Activated CD4-positive, CD25-positive, alpha-beta regulatory T cell (primary cell): Measurements from ENCODE around the gene MEMO1.
"Not testable (repeated sequence)": the region's sequence is repeated elsewhere in the genome, so short reads cannot be mapped to it uniquely, and the experiment has no call there.

Experiments
- DNase-seq, 4 experiments: peaks; one replicate each; lab custom pipeline; 2025; lab: John Stamatoyannopoulos, UW

MEMO1 gene

DNA sequence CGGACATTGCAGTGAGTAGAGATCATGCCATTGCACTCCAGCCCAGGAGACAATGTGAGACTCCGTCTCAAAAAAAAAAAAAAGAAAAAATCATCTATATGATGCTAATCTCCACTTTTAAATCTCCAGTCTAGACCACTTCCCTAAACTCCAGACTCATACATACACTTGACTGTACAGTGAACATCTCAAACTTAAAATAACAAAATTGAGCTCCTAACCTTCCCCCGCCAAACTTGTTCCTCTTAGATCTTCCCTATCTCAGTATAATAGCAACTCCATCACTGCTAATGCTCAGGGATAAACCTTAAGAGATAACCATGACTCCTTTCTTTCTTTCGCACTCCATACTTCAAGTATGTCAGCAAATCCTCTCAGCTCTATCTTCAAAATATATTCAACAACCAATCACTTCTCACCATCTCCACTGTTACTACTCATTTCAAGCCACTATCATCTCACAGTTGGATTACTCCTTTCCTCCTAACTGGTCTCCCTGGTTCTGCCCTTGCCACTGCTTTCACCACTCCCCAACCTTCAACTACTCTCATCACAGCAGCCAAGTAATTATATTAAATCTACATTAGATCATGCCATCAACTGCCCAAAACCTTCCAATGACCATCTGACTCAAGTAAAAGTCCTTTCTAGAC lies 12.0 kb downstream of the MEMO1 start:
- no peak for DNase-seq

DNA sequence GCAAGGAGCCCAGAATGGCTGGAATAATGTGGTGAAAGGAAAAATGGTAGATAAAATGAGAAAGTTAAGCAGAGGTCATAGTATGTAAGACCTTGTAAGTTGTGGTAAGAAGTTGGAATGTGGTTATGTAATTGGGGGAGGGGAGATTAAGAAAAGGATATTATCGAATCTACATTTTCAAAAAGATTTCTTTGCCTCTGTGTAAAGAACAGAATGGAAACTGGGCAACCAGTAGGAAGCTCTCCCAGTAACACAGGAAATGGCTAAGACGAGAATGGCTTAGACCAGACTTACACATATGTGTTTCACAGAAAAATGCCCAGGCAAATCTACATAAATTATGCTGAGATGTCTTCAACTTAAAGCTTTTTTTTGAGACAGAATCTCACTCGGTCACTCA lies 13.2 kb downstream of the MEMO1 start:
- DNase-seq = no peak

DNA sequence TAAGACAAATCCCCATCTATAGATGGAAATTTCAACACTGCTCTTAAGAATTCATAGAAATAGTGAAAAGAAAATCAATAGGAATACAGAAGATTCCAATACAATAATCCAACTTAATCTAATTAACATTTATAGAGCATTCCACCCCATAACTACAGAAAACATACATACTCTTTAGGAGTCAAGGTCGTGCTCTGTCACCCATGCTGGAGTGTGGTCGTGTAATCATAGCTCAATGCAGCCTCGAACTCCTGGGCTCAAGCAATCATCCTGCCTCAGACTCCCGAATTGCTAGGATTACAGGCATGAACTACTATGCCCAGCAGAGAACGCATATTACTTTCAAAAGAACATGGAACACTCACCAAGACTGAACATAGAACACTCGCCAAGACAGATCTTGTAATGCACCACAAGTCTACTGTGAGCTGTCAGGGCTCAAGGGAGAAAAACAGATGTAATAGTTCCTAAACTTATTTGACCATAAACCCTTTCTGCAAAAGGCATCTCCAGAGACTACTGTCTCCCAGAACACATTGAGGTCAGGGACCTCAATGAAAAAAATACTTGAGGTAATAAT lies 14.1 kb downstream of the MEMO1 start:
- DNase-seq = no peak

DNA sequence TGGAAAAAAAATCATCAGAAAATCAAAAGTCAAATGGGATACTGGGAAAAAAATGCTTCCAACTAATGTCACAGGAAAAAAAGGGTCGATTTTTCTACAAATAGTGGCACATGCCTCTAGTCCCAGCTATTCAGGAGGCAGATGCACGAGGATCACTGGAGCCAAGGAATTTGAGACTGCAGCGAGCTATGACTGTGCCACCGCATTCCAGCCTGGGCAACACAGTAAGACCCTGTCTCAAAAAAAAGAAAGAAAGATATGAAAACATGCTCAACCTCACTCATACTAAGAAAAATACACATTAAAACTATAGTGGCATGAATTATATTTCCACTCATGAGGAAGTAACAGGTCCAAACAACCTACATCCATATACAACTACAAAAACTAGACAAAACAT lies 17.9 kb downstream of the MEMO1 start:
- no peak for DNase-seq

DNA sequence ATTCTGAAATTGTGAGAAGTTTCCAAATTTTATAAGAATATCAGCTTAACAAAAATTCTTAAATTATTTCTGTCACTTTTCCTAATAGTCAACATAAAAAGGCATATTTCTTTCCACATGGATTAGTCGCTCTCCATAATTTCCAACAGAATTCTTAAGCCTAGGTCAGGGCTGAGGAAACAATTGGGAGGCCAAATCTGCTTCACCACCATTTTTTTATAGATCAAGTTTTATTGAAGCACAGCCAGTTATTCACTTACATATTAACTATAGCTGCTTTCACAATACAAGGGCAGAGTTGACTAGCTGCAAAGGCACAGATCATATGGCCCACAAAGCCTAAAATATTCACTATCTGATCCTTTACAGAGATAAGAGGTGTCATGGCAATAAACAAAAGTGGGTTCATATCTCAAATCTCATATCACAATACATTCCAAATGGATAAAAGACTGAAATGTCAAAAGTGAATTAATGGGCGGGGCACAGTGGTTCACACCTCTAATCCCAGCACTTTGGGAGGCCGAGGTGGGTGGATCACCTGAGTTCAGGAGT lies 18.7 kb downstream of the MEMO1 start:
- no peak for DNase-seq

DNA sequence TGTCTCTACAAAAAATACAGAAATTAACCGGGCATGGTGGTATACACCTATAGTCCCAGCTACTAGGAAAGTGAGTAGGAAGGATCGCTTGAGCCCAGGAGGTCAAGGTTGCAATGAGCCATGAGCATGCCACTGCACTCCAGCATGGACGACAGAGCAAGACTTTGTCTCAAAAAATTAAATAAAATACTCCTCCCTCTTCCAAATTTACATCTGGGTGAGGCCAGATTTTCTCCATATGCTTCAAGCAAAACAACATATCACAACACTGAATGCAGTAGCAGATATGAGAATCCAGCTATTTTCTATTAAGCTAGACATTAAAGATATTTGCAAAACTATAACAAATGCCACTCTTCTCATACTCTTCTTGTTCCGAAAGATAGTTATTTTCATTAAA lies 20.9 kb downstream of the MEMO1 start:
- no peak for DNase-seq

DNA sequence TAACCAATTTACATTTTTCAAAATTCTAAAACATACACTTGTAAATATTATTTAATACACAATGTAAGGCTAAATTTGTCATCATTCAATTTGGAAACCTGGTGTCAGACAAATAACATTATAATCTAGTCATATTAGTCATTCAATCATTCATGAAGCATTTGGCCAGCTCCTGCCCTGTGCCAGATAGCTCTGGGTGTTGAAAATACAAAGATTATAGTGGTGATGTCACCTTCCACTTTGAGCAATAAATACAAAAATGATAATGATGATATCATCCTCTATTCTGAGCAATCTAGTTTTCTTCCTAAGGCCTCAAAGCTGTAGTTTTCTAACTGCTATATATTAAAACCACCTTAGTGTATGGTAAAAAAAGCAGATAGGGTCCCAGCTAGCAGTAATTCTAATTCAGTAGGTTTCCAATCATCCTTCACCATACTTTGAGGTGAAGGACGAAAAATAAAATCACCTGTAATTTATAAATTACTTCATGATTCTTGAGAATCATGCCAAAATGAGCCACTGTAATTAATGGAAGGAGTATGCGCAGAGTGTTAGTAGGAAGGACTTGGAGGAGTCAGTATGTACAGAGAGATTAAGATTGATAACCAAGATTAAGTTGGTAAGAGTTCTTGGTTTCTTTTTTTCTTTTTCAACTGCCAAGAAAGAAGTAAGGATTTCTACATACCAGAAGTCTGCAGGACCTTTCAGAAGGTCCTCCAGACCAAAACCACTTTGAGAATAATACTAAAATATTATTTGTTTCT lies 23.2 kb downstream of the MEMO1 start:
- no peak for DNase-seq

DNA sequence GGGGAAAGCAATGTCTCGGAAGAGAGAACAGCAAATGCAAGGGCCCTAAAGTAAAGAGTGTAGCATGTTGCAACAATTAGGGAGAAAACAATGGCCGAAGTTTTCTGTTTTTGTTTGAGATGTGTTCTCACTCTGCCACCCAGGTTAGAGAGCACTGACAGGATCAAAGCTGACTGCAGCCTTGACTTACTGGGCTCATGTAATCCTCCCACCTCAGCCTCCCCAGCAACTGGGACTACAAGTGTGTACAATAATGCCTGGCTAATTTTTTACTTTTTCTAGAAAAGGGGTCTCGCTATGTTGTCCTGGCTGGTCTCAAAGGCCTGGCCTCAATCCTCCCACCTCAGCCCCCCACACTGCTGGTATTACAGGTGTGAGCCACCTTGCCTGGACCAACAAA lies 23.9 kb downstream of the MEMO1 start:
- DNase-seq = no peak

DNA sequence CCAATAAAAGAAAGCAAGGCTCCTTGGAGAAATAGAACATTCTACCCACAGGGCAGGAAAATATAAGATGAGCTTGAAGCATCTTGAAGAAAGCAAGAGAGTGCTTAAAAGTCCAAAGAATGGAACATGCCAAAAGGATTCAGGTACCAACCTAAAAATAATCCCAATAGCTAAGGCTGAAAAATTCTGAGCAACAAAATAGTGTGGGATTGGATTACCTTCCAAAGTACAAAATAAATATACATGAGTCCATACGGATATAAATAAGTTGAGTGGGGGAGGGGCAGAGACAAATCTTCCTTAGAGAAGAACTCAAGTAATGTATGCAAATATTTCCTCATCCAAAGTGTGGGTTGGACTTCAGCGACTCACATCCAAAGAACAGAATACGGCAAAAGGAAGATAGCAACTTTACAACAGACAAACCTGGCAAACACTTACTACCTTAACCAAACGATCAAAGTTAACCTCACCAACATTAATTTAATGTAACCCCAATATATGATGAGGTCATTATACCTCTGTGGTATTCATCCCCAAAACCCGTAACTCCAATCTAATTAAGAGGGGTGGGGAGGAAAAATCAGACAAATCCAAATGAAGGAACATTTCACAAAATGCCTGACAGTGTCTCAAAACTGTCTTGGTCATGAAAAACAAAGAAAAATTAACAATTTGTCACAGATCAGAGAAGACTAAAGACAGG lies 26.9 kb downstream of the MEMO1 start:
- no peak for DNase-seq

DNA sequence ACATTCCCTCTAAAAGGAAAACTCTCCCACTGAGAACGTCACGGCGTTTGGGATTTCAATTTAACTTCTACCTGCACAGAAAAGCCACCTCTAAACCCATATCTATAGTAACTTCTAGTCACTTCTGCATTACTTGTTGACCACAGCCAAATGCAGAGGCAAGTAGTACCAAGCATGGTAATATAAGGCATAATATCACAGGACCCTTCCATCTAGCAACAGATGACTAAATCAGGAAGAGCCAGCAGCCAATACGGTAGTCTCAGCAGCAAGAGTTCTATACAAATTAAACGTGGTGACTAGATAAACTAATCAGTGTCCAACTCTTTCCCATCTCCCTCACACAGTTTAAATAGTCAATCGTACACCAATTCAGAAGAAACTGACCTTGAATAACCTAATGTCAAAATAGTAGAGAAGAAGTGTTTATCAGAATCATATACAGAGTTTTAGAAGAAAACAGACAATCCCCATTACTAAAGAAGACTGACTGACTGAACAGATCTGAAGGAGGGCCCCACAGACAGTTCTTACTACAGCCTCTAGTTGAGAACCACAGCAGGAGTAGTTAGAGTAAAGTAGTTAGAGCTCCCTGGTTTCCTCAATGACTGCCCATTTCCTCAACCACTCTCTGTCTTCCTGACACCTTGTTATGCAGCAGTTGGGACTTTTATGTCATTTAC lies 30.0 kb downstream of the MEMO1 start:
- no peak for DNase-seq

DNA sequence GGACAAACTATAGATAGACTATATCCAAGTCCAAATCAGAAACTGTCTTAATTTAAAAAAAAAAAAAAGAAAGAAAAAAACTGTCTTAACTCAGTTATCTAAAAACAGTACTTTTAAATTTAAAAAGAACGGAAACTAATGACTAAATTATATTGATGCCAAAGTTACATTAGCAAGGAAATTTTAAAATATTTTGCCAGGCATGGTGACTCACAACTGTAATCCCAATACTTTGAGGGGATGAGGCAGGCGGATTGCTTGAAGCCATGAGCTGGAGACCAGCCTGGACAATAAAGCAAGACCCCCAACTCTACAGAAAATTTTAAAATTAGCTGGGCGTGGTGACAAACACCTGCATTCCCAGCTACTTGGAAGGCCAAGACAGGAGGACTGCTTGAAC lies 30.9 kb downstream of the MEMO1 start:
- no peak for DNase-seq

DNA sequence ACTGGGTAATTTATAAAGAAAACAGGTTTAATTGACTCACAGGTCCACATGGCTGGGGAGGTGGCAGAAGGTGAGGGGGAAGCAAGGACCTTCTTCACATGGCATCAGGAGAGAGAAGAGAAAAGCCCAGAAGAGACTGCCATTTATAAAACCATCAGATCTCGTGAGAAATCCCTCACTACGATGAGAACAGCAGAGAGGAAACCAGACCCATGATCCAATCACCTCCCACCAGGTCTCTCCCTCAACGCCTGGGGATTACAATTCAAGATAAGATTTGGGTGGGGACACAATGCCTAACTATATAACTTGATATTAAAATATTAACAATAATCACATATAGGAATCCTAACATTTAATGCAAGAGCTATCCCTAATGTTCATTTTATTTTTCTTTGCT lies 31.8 kb downstream of the MEMO1 start:
- no peak for DNase-seq

DNA sequence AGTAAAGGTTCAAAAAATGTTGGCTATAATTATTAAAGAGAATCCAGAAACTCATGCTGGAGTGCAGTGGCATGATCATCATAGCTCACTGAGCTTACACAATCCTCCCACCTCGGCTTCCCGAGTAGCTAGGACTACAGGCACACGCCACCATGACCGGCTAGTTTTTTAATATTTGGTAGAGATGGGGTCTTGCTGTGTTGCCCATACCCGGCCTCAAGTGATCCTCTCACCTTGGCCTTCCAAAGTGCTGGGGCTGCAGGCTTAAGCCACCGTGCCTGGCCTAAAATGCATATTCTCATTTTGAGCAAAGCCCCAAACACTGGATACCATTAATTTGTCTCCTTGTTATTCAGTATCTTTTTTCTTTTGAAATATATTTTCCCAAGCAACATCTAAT lies 32.4 kb downstream of the MEMO1 start:
- no peak for DNase-seq

DNA sequence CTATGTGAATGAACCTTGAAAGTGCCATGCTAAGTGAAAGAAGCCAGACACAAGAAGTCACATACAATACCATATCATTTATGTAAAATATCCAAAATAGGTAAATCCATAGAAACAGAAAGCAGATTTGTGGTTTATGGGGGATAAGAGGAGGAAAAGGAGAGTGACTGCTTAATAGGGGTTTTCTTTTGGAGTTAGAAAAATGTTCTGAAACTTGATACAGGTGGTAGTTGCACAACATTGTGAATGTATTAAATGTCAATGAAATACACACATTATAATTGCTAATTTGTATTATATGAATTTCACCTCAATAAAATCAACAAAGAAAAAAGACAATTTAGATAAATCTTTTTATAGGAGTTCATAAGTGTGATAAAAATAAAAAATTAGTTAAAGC lies 37.1 kb downstream of the MEMO1 start:
- DNase-seq = no peak

DNA sequence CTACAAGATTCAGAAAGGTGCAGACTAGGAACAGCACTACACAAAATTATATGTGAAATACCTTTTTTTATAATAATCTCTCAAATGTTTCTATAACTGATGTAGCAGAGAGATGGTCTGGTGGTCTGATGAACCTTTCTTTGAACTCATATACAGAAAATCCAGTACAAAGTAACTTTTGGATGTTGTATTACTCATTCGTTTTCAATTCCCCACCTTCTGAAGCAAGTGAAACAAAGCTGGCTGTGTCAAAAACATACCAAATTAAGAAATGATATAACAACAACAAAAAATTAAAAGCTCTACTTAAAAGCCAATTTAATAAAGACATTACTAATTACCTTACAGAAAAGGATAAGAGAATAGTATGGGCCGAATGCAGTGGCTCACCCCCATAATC lies 38.7 kb downstream of the MEMO1 start:
- no peak for DNase-seq

DNA sequence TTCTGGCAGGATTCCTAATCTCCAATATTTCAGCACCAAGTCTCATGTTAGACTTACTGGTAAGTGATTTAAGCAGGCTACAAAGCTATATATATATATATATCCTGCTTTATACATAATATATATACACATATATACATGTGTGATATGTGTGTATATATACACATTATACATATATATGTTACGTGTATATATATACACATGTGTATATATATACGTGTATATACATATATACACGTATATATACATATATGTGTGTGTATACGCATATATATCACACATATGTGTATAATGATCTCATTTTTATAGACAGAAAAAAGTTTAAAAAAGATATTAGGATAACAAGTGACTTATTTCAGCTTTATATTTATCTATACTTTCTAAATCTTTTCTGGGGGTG lies 41.6 kb downstream of the MEMO1 start:
- DNase-seq = no peak

DNA sequence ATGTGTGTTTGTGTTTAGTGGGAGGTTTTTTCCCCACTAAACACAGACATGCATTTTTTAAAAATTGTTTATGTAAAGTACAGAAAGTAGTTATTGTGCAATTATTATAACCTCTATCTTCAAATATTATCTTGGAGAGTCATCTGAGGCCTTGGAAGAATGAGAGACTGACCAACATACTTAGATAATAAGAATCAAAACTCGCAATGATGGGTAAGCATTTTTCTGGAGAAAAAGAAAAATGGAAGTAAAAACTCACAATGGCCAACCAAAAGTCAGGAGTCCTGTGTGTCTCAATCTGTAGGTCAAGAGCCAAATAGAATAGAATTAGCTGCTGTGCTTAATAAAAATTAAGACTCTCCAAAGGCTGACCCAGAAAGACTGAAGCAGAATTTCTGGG lies 43.0 kb downstream of the MEMO1 start:
- no peak for DNase-seq

DNA sequence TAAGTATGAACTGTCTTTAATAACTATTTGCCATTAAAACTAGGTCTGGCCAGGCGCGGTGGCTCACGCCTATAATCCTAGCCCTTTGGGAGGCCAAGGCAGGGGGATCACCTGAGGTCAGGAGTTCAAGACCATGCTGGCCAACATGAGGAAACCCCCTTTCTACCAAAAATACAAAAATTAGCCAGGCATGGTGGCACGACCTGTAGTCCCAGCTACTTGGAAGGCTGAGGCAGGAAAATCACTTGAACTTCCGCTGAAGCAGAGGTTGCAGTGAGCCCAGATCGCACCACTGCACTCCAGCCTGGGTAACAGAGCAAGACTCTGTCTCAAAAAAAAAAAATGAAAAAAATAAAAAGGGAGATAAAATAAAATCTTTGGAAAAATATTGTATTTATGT lies 44.4 kb downstream of the MEMO1 start:
- DNase-seq = not testable (repeated sequence)

DNA sequence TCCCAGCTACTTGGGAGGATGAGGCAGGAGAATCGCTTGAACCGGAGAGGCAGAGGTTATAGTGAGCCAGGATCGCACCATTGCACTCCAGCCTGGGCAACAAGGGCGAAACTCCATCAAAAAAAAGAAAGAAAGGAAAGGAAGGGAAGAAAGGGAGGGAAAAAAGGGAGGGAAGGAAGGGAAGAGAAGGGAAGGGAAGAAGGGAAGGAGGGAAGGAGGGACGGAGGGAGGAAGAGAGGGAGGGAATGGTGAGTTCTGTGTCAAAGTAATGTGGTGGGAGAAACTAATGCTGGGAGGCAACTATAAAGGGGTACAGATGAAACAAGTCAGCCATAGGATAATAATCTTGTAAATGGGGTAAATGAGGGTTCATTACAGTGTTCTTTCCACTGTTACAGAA lies 45.7 kb downstream of the MEMO1 start:
- DNase-seq = no peak

DNA sequence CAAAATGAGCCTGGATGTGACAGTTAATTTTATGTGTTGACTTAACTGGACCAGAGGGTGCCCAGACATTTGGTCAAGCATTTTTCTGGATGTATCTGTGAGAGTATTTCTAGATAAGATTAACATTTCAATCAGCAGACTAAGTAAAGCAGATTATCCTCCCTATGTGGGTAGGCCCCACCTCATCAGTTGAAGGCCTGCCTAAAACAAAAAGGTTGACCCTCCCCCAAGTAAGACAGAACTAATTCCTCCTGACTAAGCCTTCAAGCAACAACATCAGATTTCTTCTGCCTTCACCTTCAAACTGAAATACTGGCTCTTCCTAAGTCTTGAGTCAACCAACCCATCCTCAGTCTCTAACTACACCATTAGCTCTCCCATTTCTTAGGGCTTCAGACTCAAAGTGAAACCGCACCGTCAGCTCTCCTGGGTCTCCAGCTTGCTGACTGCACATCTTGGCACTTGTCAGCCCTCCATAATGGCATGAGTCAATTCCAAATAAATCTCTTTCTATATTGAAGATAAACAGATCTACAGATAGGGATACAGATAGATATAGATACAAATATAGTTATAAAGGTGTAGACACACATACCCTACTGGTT lies 47.9 kb downstream of the MEMO1 start:
- DNase-seq = no peak

DNA sequence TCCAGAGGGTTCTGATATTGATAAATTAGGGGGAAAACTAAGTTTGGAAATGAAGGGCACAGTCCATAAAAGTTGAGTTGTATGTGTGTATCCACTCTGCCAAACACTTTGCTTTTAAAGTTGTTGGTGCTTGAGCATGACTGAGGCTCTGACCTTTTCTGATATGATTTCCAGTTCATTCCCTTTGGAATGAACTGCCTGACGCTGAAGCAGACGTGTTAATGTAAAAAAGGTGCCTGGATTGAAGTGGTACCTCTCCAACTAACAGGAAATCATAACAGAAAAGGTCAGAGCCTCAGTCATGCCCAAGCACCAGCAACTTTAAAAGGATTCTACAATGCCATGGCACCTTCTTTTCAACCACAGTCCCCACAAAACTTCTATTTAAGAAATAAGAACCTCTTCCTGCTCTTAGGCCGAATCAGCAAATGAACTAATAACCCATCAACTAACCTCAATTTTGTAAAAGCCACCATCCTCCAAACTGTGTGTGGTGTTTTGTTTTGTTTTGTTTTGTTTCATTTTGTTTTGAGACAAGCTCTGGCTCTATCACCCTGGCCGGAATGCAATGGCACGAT lies 52.6 kb downstream of the MEMO1 start:
- DNase-seq = no peak
